GM12875 (cell line): Measurements from ENCODE around the gene FGF19.
A peak's percentile ranks its signal among the peaks of the same experiment; 100 is the strongest.

Experiments
- H3K4me3 ChIP-seq: one replicate; pipeline ENCODE4 v1.5.1; 2011; ENCODE audit warnings: low read depth, low read length, control low read depth
- TF ChIP-seq, protein P1 (sequence below): IDR thresholded peaks from 2 replicates; pipeline ENCODE4 v1.5.1; 2011; ENCODE audit warnings: low read depth, mild to moderate bottlenecking, control low read depth, inconsistent platforms, low read length, moderate library complexity, borderline replicate concordance; ENCODE audit not compliant: insufficient read depth

The FGF19 gene

DNA sequence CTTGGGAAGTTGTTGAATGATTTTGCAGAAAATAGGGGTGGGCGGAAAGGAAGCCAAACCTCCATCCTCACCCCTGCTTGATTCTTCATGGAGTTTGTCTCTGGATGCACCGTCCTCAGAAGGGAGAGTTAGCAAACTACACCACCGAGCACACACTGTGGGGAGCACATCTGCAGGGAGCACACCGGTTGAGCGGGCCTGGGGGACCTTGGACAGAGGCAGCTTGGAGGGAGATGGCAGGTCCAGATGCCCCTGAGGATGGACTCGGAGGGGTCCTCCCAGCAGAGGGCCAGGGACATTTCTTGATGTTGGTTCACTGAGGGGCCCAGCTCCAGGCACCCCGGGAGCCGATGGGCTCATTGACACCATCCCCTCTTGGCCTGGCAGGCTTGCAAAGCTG is 15.1 kb upstream of the FGF19 start:
- H3K4me3 ChIP-seq: no peak overlapping the region
- TF ChIP-seq, protein P1, sequence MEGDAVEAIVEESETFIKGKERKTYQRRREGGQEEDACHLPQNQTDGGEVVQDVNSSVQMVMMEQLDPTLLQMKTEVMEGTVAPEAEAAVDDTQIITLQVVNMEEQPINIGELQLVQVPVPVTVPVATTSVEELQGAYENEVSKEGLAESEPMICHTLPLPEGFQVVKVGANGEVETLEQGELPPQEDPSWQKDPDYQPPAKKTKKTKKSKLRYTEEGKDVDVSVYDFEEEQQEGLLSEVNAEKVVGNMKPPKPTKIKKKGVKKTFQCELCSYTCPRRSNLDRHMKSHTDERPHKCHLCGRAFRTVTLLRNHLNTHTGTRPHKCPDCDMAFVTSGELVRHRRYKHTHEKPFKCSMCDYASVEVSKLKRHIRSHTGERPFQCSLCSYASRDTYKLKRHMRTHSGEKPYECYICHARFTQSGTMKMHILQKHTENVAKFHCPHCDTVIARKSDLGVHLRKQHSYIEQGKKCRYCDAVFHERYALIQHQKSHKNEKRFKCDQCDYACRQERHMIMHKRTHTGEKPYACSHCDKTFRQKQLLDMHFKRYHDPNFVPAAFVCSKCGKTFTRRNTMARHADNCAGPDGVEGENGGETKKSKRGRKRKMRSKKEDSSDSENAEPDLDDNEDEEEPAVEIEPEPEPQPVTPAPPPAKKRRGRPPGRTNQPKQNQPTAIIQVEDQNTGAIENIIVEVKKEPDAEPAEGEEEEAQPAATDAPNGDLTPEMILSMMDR: no peak

DNA sequence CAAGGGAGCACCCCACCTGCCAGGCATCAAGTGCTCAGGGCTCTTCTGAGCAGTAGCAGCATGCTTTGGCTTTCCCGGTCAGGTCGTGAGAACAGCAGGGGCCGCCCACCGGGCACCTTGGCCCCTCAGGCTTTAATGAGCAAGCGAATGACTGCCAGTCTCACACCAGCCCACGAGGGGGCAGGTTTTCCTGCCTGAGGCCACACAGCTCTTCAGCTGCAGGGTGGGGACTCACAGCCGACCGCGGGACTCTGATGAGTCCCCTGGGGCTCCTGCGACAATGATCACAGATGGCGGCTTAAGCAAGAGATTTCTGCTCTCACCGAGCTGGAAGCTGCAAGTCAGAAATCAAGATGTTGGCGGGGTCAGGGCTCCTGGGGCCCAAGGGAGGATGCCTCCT is 14.3 kb upstream of the FGF19 start:
- TF ChIP-seq, protein P1: peak; percentile 59
- no peak overlapping the region for H3K4me3 ChIP-seq

DNA sequence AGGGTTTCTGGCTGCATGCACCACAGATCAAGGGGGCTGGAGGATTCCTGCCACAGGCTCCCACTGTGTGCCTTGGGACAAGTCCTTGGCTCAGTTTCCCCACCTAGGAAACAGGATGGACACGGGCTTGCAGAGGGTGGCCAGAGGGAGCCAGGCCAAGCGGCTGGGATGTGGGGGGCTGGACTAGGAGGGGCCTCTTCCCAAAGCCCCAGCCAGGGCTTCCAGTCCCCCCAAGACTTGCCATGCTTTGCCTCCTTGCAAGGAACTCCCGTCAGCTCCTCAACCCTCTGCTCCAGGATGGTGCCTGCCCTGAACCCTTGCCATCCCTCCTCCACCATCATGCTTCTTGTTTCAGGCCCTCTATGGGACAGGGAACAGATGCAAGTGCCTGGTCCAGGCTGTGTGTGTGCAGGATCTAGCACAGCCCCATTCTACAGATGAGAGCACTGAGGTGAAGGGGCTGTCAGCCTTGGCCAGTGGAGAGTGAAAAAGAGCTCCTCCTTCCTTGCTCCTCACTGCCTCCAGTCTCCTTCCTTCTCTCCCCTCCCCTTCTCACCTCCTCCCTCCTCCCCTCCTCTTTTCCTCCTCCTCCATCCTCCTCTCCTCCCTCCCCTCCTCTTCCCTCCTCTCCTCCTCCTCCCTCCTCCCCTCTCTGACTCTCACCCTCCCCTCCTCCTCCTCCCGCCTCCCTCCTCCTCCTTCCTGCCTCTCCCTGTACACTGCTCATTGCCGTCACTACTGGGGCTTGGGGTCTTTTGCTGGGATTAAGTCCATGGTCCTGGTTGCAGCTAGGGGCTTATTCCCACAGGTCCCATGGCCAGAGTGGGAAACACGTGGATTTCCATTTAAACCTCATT is 13.3 kb upstream of the FGF19 start:
- TF ChIP-seq, protein P1: no peak
- H3K4me3 ChIP-seq: no peak overlapping the region

DNA sequence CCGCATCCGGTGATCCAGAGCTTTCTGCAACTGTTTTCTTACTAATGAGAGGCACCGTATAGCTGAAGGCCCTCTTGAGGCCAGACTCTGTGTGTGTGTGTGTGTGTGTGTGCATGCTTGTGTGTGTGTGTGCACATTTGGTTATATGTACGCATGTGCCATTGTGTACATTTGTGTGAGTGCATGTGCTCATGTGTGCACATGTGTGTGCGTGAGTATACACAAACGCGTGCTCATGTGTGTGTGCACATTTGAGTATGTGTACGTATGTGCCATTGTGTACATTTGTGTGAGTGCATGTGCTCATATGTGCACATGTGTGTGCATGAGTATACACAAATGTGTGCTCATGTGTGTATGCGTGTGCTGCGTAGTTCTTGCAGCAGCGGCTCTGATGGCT is 12.3 kb upstream of the FGF19 start:
- TF ChIP-seq, protein P1: no peak
- no peak overlapping the region for H3K4me3 ChIP-seq

DNA sequence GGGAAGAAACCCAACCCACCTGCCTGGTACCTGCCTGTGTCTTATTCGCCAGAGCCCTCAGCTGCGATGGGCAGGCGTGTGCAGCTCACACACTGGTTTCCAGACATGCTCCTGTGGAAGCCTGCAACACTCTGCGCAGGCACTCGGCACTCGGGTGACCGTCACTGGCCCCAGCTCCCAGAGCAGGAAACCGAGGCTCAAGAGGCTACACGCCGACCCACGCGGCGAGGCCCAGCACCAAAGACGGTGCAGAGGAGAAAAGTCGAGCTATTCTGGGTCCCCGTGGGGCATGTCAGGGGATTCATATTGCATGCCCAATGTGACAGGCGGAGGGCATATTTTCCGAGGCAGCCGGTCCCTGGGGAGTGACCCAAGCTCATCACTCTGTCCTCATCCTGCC is 11.6 kb upstream of the FGF19 start:
- no peak overlapping the region for H3K4me3 ChIP-seq
- TF ChIP-seq, protein P1: no peak

DNA sequence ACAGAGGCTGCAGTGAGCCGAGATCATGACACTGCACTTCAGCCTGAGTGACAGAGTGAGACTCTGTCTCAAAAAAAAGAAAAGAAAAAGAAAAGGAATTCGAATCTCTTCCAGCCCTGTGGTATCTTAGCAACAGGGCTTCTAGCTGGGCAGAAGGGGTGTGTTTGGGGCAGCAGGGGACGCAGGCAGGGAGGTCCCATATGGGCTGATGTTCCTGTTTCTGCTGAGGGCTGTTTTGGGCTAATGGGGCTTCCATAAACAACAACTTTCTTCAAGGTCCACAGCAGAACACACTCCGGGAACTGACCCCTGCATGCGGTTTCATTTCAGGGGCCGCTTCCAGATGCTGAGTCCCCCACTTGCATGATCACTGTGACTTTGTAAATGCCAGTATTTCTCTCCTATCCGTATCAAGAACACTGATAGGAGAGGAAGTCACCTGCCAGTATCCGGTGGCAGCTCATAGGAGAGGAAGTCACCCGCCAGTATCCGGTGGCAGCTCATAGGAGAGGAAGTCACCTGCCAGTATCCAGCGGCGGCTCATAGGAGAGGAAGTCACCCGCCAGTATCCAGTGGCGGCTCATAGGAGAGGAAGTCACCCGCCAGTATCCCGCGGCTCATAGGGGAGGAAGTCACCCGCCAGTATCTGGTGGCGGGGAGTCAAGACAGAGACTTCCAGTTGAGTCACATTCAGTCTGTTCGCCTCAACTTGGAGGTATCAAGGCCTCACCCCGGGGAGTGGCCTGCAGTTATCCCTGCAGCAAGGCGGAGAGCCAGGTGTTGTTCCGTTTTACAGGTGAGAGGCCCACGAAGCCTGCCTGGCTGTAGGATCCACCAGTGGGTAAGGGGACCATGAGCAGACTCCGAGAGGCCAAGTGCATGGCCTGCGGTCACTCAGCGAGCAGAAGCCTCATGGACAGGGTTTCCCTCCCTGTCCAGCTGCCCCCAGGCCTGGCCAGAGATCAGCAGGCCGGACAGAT is 8.3 kb upstream of the FGF19 start:
- TF ChIP-seq, protein P1: no peak
- H3K4me3 ChIP-seq: no peak overlapping the region
